Melanocyte of skin (primary cell): ENCODE results near the gene STK24. TPM values are rescaled to one million over a fixed set of nuclear protein-coding genes. Genes with fewer than 3 reads are reported as not detected.

ENCODE experiments used
- total RNA-seq, 2 donors: library from RNA; depleted of rRNA; stranded (reverse); fragments of >200 nt; gene quantifications; 2 replicates each; pipeline ENCODE4 v1.2.3, GENCODE V29; 2012

The STK24 gene
- total RNA-seq = 10 to 100 TPM; 69.6 to 70.5 TPM

GRCh38 chr13:98576963-98577835 lies at the start of gene STK24:
Gene STK24 (minus strand): TSS chr13:98577107. CDS start chr13:98576786, 321 bp downstream.

Other genes with a start within 250 kb of the STK24 start
- gene SLC15A1, start 175.6 kb upstream of the STK24 start, total RNA-seq = under 1 TPM in 1 of 2 donors, not detected in 1; under 0.01 TPM